NCI-H2171 treated with DMSO at 0.1 percent for 48 hours (cell line): Measurements from ENCODE around the gene BCL11A.

Experiments
- DNase-seq: peaks from one replicate; lab custom pipeline; 2025; lab: John Stamatoyannopoulos, UW

Gene BCL11A

GRCh38 chr2:60485550-60485949 lies 67.9 kb downstream of the BCL11A start:
- DNase-seq: no peak

GRCh38 chr2:60485055-60485454 lies 68.4 kb downstream of the BCL11A start:
- DNase-seq: no peak

GRCh38 chr2:60484133-60484645 lies 69.3 kb downstream of the BCL11A start:
- DNase-seq: no peak

- no peak for DNase-seq
Observed at GRCh38 chr2:60483401-60483800, 70.1 kb downstream of the BCL11A start.

- DNase-seq: no peak
Observed at GRCh38 chr2:60482222-60482621, 71.2 kb downstream of the BCL11A start.

GRCh38 chr2:60481257-60481656 lies 72.2 kb downstream of the BCL11A start:
- no peak for DNase-seq

- DNase-seq: no peak
Observed at GRCh38 chr2:60480089-60480773, 73.2 kb downstream of the BCL11A start.

- no peak for DNase-seq
Observed at GRCh38 chr2:60479226-60480088, 74.0 kb downstream of the BCL11A start.

- no peak for DNase-seq
Observed at GRCh38 chr2:60478660-60479059, 74.8 kb downstream of the BCL11A start.

- no peak for DNase-seq
Observed at GRCh38 chr2:60476206-60476954, 77.1 kb downstream of the BCL11A start.

- no peak for DNase-seq
Observed at GRCh38 chr2:60475123-60475830, 78.2 kb downstream of the BCL11A start.

GRCh38 chr2:60474301-60474700 lies 79.2 kb downstream of the BCL11A start:
- no peak for DNase-seq

GRCh38 chr2:60473546-60473945 lies 79.9 kb downstream of the BCL11A start:
- DNase-seq: no peak

- DNase-seq: no peak
Observed at GRCh38 chr2:60472663-60473289, 80.7 kb downstream of the BCL11A start.

GRCh38 chr2:60472041-60472440 lies 81.4 kb downstream of the BCL11A start:
- DNase-seq: no peak

- peak; percentile 66 for DNase-seq
Observed at GRCh38 chr2:60470340-60470739, 83.1 kb downstream of the BCL11A start.

- no peak for DNase-seq
Observed at GRCh38 chr2:60469536-60470317, 83.7 kb downstream of the BCL11A start.

- DNase-seq: peak; percentile 55
Observed at GRCh38 chr2:60468382-60469085, 84.9 kb downstream of the BCL11A start.

GRCh38 chr2:60466161-60466702 lies 87.2 kb downstream of the BCL11A start:
- DNase-seq: no peak

GRCh38 chr2:60465736-60466135 lies 87.7 kb downstream of the BCL11A start:
- DNase-seq: no peak
